ENCODE measurements around the gene MTA1. TPM values are rescaled to one million over a fixed set of nuclear protein-coding genes. Genes with fewer than 3 reads are reported as not detected.

MTA1 gene
- total RNA-seq, 1 donor from 2014 or later: 92.3 TPM

GRCh38 chr14:105473677-105474482, 54.3 kb downstream of the MTA1 start:
- DNase-seq (ENCODE audit: extremely low read depth, low read depth, low spot score): no peak

- DNase-seq (ENCODE audit: extremely low read depth, low read depth, low spot score): no peak
These were observed 55.0 kb downstream of the MTA1 start, which contains the start of gene CRIP2 for GRCh38 chr14:105474483-105475268. Gene CRIP2 (plus strand): TSS chr14:105474821. CDS start chr14:105474863, 42 bp downstream.

DNA sequence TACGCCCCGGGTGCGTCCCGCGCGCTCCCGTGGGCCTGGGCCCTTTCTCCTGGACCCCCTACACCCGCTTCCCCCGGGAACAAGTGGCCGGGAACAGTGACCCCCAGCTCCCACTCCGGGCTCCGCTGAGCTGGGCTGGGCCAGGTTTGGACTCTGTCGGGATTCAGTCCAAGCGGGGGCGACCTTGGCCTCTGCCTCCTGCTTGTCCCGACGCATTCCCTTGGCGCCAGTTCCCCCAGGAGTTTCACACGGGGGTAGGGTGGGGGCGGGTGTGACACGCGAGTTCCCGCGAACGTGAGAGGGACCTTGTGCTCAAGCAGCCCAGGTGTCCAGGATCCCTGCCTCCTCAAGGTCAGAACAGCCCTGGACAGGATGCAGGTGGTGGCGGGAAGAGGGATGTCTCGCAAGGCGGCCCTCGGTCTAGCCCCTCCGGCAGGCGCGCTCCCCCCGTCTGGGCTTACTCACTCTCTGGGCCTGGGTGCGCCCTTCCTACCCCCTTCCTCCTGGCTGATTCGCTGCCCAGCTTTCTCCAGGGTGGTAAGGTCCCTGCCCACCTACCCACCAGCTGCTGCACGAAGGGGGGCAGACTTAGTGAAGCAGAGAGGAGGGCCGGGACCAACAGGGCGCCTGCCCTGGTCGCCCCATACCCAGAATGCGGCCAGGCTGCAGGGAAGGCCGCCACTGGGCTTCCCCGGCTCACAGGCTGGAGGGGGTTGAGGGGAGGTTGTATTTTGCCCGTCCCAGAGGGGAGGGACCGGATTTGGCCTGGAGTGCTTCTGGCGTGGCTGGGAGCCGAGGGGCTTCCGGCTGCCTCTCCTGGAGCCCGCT, 55.9 kb downstream of the MTA1 start:
- DNase-seq (ENCODE audit: extremely low read depth, low read depth, low spot score): no peak

GRCh38 chr14:105476097-105476830, 56.6 kb downstream of the MTA1 start:
- DNase-seq (ENCODE audit: extremely low read depth, low read depth, low spot score): no peak

DNA sequence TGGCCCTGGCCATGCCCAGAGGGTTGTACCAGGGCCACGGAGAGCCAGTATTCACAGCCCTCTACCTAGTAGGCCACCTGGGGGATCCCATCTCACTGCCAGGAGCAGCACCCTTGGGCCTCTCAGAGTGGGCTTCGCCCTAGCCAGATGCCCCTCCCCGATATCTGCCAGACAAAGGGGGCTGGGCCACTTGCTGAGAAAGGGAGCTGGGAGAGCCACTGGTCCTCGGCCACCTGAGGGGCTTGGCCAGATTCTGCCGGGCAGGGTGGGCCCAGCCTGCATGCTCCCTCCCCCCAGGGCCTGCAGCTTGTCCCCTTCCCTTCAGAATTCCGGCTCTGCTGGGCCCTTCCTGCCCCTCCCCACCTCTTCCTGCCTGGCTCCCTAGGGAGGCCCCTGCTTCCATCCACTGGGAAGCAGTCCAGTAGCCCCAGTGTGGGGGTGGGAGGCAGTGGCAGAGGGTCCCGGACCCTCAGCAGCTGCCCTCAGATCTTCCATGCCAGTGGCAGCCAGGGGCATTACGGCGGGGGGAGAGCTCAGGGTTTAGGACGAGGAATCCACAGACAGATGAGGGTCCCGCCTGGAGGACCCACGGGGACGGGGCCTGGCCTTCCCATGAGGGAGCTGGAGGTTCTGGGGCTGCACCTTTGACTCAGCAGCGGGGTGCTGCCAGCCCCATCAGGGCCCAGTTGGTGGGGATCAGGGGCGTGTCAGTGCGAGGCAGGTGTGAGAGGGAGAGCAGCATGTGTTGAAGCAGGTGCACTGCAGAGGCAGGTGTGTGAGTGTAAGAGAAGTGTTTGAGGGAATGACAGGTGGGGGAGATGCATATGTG, 57.4 kb downstream of the MTA1 start:
- DNase-seq (ENCODE audit: extremely low read depth, low read depth, low spot score): no peak

DNA sequence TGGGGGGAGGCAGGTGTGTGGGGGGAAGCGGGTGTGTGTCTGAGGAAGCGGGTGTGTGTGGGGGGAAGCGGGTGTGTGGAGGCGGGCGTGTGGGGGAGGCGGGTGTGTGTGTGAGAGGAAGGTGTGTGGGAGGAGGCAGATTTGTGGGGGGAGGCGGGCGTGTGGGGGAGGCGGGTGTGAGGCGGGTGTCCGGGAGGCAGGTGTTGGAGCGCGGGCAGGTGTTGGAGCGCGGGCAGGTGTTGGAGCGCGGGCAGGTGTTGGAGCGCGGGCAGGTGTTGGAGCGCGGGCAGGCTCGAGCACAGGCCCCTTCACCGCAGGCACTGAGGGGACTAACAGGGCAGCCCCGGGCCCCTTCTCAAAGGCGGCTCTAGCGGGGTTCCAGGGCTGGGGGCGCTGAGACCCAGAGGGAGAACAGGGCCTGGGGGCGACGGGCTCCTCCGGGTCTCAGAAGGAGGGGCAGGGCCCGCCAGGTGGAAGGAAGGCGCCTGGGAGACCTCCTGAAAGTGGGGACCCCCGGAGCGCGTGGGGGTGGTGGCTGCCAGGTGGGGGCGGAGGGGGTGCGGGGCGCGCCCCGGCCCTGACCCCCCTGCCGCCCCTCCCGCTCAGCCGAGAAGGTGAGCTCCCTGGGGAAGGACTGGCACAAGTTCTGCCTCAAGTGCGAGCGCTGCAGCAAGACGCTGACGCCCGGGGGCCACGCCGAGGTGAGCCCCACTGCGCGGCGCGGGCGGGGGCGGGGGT, 58.2 kb downstream of the MTA1 start:
- no peak for DNase-seq (ENCODE audit: extremely low read depth, low read depth, low spot score)

- no peak for DNase-seq (ENCODE audit: extremely low read depth, low read depth, low spot score)
These were observed 59.0 kb downstream of the MTA1 start for GRCh38 chr14:105478398-105479251.

DNA sequence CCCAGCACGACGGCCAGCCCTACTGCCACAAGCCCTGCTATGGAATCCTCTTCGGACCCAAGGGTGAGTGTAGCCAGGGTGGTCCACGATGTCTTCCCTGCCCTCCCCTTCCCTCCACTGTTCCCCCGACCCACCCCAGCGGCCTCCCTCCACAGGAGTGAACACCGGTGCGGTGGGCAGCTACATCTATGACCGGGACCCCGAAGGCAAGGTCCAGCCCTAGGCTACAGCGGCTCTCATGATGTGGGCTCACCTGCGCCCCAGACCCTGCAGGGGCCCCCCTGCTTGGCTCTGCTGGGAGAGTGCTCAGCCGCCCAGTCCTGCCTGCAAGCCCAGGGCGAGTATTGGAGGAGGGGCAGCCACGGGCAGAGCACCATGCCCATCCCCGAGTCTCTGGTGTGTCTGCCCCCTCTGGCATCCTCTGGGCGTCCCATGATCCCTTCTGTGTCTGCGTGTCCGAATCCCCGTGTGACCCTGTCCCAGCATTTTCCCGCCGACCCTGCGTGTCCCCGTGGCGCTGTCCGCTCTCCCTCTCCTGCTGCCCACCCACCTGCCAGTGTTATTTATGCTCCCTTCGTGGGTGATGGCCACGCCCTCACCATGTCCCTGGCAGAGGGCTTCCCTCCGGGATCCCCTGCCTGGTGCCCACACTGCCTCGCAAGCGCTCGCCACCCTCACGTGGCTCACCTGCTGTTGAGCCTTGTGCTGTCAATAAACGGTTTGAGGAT, 60.0 kb downstream of the MTA1 start:
- no peak for DNase-seq (ENCODE audit: extremely low read depth, low read depth, low spot score)

DNA sequence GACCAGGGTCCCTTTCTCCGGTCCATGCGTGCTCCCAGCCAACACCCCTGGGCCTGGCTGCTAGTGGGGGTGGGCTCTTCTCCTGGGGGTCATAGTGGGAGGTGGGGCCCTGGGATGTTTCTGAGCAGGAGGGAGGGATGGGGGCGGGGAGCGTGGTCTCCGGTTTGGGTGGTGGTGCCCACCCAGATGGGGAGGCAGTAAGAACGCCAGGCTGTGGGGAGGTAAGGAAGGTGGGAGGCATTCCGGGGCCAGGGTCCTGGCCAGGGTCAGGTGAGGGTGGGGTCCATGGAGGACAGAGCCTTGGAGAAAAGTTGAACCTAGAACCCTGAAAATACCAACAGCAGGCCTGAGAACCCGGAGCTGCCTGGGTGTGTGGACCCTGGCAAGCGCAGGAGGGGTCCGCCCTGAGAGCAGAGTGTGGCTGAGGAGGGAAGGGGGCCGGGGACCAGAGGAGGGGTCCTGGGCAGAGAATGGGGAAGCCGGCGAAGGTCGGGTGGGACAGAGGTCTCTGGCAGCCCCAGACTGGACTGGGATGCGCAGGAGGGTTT, 60.6 kb downstream of the MTA1 start:
- DNase-seq (ENCODE audit: extremely low read depth, low read depth, low spot score): no peak

- DNase-seq (ENCODE audit: extremely low read depth, low read depth, low spot score): no peak
These were observed 61.5 kb downstream of the MTA1 start for GRCh38 chr14:105480807-105481801.

DNA sequence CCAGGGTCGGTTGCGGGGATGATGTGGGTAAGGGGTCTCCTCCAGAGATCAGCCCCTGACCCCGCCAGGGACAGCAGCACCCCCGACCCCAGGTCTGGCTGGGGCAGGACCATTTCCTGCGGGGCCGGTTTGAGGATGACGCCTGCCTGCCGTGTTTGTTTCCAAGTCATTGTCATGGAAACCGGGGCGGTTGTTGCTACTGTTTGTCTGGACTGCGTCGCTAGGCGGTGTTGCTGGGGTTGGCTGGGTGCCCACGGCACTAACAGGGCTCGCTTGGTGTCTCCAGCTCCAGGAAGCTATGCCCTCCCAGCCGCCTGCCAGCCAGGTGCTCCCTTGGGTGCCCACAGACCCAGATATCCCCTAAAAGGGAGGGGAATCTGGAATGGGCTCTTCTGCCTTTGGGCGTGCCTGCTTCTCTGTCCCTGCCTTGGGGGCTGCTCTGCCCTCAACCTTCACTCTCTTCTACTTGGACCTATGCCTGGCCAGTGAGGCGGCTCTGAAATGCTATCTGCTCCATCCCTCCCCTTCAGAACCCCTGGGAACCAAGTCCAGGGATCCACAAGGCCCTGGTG, 62.3 kb downstream of the MTA1 start:
- no peak for DNase-seq (ENCODE audit: extremely low read depth, low read depth, low spot score)

GRCh38 chr14:105482486-105483110, 63.0 kb downstream of the MTA1 start:
- DNase-seq (ENCODE audit: extremely low read depth, low read depth, low spot score): no peak

DNA sequence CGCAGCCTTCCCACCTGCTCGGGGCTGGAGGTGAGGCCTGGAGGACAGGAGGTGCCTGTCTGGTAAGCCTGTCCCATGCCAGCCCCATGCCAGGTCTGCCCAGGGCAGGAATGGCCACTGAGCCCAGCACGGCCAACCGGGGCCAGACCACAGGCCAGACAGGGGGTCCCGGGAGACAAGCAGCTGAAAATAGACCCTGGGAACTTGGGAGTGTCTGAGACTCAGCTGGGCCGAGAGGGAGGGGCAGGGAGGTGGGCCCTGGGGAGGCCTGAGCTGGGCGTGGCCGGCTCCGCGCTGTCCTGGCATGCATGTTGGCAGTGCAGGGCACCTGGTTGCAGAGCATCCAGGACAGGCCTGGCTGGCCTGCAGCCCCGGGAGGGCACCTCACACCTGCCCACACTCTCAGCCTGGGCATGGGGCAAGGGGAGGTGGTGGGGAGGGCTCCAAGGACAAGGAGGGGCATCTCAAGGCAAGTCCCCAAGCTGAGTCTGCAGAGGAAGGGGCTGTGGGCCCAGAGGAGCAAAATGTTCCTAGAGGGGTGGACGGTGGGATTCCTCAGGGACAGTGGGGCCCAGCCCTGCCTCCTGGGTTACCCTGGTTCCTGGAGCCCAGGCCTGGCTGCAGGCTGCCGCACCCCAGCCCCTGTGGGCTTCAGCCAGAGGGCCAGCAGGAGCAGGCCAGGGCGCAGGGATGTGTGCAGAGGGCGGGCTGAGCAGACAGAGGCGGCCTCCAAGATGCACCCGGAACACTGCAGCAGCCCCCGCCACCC, 63.9 kb downstream of the MTA1 start:
- DNase-seq (ENCODE audit: extremely low read depth, low read depth, low spot score): no peak

Measured in glomerular endothelial cell (primary cell).